Measurements from ENCODE around the gene ZNF555. TPM values are rescaled to one million over a fixed set of nuclear protein-coding genes. Genes with fewer than 3 reads are reported as not detected.
A peak's percentile ranks its signal among the peaks of the same experiment; 100 is the strongest.
"Not testable (repeated sequence)": the region's sequence is repeated elsewhere in the genome, so short reads cannot be mapped to it uniquely, and the experiment has no call there.

The ZNF555 gene
- total RNA-seq, 2 experiments from 2014 or later, result 1.5 to 1.9 TPM

DNA sequence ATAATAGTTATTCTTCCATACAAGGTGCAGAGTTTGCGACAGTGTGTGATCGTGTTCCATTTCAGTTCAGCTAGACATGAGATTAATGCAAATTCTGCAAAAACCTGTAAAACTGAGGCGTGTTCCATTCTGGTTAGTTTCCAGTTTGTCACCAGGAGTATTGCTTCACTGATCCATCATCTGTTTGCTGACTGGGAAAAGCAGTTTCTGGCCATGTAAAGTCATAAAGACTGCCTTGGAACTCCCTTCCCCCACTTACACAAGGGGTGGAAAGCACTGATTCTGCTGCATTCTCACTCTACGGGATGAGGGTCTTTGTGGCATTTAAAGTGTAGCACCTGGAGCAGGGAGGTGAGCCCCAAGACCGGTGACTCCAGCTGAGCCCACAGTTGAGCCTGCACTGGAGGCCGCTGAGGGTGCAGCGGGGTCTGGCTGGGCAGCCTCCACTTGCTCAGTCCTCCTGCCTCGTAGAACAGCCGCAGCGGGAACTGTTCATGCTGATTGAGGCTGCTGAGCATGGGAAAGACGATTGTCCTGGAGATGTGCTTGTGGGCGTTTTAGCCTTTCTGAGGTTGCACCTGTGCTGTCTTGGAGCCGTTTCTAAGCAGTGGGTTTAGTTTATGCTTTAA is 61.4 kb downstream of the ZNF555 start:
- H3K9me3 Mint-ChIP-seq, result peaks cover 2% of the 10 kb centered on the region
- H3K36me3 Mint-ChIP-seq, result peaks cover 7% of the 10 kb centered on the region
- H3K27ac Mint-ChIP-seq, result no peak overlapping the region
- H3K4me1 Mint-ChIP-seq, result peaks cover 20% of the 10 kb centered on the region
- no peaks in the 10 kb centered on the region for H3K27me3 Mint-ChIP-seq
- DNase-seq, result no peak
- peak overlapping the region; percentile 98 for H3K4me3 Mint-ChIP-seq

DNA sequence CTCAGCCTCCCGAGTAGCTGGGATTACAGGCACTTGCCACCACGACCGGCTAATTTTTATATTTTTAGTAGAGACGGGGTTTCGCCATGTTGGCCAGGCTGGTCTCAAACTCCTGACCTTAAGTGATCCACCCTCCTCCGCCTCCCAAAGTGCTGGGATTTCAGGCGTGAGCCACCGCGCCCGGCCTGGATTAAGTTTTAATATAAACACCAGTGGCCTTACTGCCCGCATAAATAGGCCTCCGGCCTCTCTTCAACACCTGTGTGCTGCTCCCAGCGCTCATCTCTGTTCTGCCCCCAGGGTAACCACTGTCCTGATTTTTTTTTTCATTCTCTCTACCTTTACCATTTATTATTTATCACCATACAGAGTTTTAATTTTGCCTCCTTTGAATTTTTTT is 62.1 kb downstream of the ZNF555 start:
- H3K36me3 Mint-ChIP-seq, H3K27ac Mint-ChIP-seq, H3K4me3 Mint-ChIP-seq, DNase-seq, H3K27me3 Mint-ChIP-seq, H3K9me3 Mint-ChIP-seq: not testable (repeated sequence)
- peaks cover 20% of the 10 kb centered on the region for H3K4me1 Mint-ChIP-seq

DNA sequence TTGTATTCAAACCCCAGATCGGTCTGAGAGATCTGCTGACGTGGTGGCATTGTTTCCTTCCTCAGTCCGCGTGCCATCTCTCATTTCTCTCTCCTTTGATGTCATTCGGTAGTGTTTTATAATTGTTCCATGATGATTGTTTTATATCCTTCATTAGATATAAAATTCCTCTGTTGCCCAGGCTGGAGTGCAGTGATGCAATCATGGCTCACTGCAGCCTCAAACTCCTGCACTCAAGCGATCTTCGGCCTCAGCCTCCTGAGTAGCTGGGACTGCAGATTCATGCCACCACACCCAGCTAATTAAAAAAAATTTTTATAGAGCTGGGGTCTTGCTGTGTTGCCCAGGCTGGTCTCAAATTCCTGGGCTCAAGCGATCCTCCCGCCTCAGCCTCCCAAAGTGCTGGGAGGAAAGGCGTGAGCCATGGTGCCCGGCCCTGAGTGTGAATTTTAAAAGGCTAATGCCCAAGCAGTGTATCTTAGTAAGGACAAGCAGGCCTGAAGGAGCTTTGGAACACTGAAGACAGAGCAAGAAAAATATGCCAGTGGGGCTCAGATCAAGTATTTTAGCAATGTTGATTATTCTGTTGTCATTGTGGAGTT is 64.7 kb downstream of the ZNF555 start:
- Mint-ChIP-seq H3K36me3 (peaks cover 12% of the 10 kb centered on the region), H3K27me3 (no peaks in the 10 kb centered on the region), H3K9me3 (no peaks in the 10 kb centered on the region), H3K4me1 (peaks cover 25% of the 10 kb centered on the region), H3K4me3 (no peak overlapping the region), H3K27ac (no peak overlapping the region)
- DNase-seq, result no peak

DNA sequence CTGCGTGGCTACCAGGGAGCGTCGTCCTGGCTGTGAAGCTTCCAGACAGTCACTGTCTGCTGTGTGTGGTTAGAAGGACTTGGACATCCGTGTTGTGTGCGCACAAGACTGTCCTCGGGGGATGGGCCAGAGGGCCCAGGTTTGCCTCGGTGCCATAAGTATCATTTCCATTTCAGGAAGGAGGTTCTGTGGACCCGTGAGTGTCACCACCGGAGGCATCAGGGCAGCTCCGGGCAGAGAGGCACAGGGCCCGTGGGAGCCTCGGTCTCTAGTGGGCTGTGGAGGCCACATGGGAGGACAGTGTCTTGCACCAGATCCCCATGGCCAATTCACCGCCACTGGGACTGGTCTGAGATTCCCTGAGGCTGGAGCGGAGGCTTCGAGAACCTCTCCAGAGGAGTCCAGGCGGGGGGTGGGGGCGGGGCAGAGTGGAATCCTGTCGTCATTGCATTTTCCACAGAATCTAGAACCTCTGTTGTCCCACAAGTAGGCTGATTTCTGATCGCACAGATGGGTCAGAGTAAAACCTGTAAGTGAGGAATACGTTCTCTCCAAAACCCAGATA is 65.4 kb downstream of the ZNF555 start:
- peaks cover 24% of the 10 kb centered on the region for H3K4me1 Mint-ChIP-seq
- no peak overlapping the region for H3K27ac Mint-ChIP-seq
- peaks cover 11% of the 10 kb centered on the region for H3K36me3 Mint-ChIP-seq

More for the DNA sequence above, 65.4 kb downstream of the ZNF555 start:
- H3K4me3 Mint-ChIP-seq, result no peak overlapping the region
- H3K9me3 Mint-ChIP-seq, result no peaks in the 10 kb centered on the region
- DNase-seq, result no peak
- H3K27me3 Mint-ChIP-seq, result no peaks in the 10 kb centered on the region

Other genes starting within 250 kb of the ZNF555 start
- gene GNG7, start 138.8 kb upstream of the ZNF555 start, total RNA-seq, result under 1 TPM; 0.36 to 0.45 TPM
- gene DIRAS1, start 120.1 kb upstream of the ZNF555 start, total RNA-seq, result under 1 TPM in 1 of 2 experiments, not detected in 1; 0.16 TPM
- gene SLC39A3, start 101.5 kb upstream of the ZNF555 start, total RNA-seq, result 10 to 100 TPM; 50.5 to 52.1 TPM
- 10 to 100 TPM; 84.8 to 87.4 TPM for gene SGTA, start 58.2 kb upstream of the ZNF555 start, total RNA-seq
- 100 to 1,000 TPM; 164 to 170 TPM for gene THOP1, start 56.0 kb upstream of the ZNF555 start, total RNA-seq
- gene ZNF554, start 21.6 kb upstream of the ZNF555 start, total RNA-seq, result 1 to 10 TPM; 1.2 to 1.3 TPM
- not detected for gene ZNF556, start 25.9 kb downstream of the ZNF555 start, total RNA-seq
- 1 to 10 TPM; 4.2 to 5.3 TPM for gene ZNF57, start 59.5 kb downstream of the ZNF555 start, total RNA-seq
- 1 to 10 TPM; 3.4 to 3.5 TPM for gene ZNF77, start 103.5 kb downstream of the ZNF555 start, total RNA-seq
- 1 to 10 TPM; 2.4 to 3.2 TPM for gene TLE6, start 136.1 kb downstream of the ZNF555 start, total RNA-seq
- gene TLE2, start 187.8 kb downstream of the ZNF555 start, total RNA-seq, result 1 to 10 TPM; 1.4 to 2.3 TPM
- gene TLE5, start 221.0 kb downstream of the ZNF555 start, total RNA-seq, result 100 to 1,000 TPM; 221 to 222 TPM